ENCODE data around the gene CIRBP.
"Not testable (repeated sequence)": the region's sequence is repeated elsewhere in the genome, so short reads cannot be mapped to it uniquely, and the experiment has no call there.

Gene CIRBP

GRCh38 chr19:1292419-1293151 lies 23.5 kb downstream of the CIRBP start:
- DNase-seq (ENCODE audit: low spot score): no peak

DNA sequence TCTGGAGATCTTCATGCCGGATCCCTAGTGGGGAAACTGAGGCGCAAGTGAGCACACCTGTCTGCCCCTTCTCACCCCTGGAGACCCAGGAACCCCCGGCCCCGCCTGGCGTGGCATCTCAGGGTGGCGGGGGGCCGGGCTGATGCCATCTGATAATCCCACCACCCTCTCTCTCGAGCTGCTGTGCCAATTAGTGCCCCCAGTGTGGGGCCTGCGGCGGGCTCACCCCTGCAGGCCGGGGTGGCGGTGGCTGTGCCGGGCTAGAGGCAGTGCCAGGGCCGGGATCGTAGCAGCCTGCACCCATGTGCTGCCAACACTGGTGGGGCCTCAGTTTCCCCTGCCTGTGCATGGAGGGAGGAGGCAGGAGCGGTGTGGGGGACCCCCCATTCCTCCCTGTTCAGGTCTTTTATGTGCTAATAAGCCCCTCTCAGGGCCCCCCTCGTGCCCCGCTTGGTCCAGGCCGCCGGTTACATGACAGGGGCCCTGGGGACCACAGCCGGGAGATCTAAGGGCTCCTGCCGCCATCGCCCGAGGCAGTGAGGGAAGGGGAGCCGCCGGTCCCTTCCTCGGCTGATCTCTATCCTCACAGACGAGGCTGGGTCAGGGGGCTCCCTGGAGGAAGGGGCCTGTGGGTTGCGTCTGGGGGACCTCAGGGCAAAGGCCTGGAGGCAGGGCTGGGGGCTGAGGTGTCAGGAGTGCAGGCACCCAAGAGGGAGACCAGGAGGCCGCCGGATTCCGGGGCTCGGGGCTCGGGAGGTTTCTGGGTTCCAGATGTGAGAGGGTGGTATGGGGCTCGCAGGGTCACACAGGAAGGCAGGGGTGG lies 24.9 kb downstream of the CIRBP start:
- DNase-seq (ENCODE audit: low spot score): no peak

DNA sequence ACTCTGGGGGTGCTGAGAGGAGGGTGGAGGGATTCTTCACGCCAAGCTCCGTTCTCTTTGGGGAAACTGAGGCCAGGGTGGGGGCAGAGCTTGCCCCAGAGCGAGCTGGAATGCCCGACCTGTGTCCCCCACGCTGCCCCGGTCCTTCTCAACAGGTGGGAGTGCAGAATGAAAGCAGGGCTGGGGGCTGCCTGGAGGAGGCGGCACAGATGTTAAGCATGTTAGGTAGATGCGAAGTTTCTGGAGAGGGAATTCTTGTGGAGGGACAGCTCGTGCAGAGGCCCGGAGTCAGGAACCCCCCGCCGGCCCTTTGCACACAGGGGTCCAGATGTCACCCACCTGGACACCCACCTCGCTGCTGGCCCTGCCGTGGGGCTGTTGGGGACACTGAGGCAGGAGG lies 25.6 kb downstream of the CIRBP start:
- no peak for DNase-seq (ENCODE audit: low spot score)

- no peak for DNase-seq (ENCODE audit: low spot score)
Measured at GRCh38 chr19:1295169-1296012, 26.3 kb downstream of the CIRBP start.

DNA sequence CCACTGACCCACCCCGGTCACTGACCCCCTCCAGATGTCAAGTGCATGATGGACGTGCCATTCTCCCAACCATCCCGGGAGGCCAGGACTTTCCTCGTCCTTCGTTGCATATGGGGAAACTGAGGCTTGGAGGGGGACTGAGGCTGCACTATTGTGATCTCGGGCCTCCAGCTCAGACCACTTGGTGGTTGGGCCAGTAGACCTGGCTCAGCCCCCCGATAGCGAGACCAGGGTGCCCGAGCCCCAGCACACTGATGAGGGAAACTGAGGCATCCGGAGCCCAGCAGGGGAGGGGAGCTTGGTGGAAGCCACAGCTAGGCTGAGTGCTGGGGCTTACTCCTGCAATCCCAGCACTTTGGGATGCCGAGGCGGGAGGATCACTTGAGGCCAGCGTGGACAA lies 26.9 kb downstream of the CIRBP start:
- DNase-seq (ENCODE audit: low spot score): no peak

GRCh38 chr19:1296575-1297271 lies 27.6 kb downstream of the CIRBP start:
- DNase-seq (ENCODE audit: low spot score): no peak

GRCh38 chr19:1298235-1298634 lies 29.1 kb downstream of the CIRBP start:
- no peak for DNase-seq (ENCODE audit: low spot score)

DNA sequence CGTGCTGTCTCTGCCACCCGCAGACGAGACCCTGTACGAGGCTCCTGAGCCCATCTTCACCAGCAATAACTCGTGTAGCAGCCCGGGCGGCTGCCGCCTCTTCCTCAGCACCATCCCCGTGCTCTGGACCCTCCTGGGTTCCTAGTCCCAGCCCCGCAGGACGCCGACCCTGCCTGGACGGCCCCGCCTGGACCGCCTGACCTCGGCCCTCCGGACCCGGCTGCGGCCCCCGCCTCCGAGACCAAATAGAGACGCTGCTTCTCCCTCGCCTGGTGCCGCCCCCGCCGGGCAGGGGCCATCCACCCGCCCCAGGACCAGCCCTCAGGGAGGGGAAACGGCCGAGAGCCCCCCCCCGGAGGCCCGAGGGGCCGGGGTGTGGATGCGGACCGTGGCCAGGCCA lies 30.7 kb downstream of the CIRBP start:
- DNase-seq (ENCODE audit: low spot score): no peak

GRCh38 chr19:1300744-1301490 lies 31.8 kb downstream of the CIRBP start:
- no peak for DNase-seq (ENCODE audit: low spot score)

DNA sequence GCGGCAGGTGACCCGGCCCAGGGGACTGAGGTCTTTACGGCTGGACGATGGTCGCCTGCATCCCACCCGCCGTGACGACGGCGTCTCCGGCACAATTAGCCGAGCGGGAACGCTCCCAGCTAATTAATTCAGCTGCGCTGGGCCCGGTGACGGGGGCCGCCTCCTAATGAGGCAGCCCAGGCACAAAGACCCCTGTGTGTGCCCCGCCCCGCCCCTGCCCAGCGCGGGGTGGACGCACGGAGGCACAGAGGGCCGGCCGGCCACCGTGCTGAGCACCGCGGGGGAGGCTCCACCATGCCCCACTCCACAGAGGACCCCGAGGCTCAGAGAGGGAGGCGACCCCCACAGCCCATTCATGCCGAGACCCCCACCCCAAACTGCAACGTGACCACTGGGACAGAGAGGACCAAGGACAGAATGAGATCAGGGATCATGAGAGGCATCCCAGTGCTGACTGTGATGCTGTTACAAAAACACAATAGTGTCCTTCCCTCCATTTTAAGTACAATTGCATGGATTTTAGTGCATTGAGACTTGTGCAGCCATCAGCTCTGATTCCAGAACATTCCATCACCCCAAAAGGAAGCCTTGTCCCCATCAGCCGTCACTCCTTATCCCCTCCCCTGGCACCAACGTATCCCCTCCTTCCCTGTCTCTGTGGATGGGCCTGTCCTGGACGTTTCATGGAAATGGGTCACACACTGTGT lies 33.6 kb downstream of the CIRBP start:
- DNase-seq (ENCODE audit: low spot score): no peak

- DNase-seq (ENCODE audit: low spot score): peak; percentile 84
Measured at GRCh38 chr19:1304197-1304924, 35.2 kb downstream of the CIRBP start.

DNA sequence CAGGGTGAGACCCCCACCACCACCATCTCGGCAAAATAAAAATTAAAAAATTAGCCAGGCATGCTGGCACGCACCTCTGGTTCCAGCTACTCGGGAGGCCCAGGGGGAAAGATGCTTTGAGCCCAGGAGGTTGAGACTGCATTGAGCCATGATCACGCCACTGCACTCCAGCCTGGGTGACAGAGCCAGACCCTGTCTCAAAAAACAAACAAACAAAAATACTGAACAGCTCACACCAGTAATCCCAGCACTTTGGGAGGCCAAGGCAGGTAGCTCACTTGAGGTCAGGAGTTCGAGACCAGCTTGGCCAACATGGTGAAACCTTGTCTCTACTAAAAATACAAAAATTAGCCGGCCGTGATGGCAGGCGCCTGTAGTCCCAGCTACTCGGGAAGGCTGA lies 36.2 kb downstream of the CIRBP start:
- DNase-seq (ENCODE audit: low spot score): not testable (repeated sequence)

GRCh38 chr19:1307320-1307719 lies 38.2 kb downstream of the CIRBP start:
- no peak for DNase-seq (ENCODE audit: low spot score)

GRCh38 chr19:1307755-1308303 lies 38.7 kb downstream of the CIRBP start:
- no peak for DNase-seq (ENCODE audit: low spot score)

- DNase-seq (ENCODE audit: low spot score): no peak
Measured at GRCh38 chr19:1308718-1309117, 39.6 kb downstream of the CIRBP start.

- DNase-seq (ENCODE audit: low spot score): no peak
Measured at GRCh38 chr19:1309977-1310852, 41.1 kb downstream of the CIRBP start.

DNA sequence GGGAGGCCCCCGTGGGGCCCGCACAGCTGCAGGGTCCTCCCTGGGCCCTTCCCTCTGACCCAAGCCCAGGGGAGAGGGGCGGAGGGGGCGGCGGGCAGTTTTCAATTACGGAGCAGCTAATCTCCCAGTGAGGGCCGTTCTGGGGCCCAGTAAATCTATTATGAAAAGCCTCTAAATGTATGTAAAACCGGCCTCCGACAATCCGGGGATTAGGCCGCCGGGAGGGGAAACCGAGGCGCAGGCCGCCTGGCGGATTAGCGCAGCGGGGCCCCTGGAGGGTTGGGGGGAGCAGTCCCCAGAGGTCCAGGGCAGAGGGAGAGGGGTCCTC lies 41.7 kb downstream of the CIRBP start:
- no peak for DNase-seq (ENCODE audit: low spot score)

- no peak for DNase-seq (ENCODE audit: low spot score)
Measured at GRCh38 chr19:1311543-1312091, 42.5 kb downstream of the CIRBP start.
